ENCODE results near the gene JAZF1. TPM values are rescaled to one million over a fixed set of nuclear protein-coding genes. Genes with fewer than 3 reads are reported as not detected.

JAZF1 gene
- total and polyA plus RNA-seq, 2 of the 8 experiments (the other 6 are each of a cell fraction or from before 2014, with no cell fraction given): 2.6 to 21.8 TPM

DNA sequence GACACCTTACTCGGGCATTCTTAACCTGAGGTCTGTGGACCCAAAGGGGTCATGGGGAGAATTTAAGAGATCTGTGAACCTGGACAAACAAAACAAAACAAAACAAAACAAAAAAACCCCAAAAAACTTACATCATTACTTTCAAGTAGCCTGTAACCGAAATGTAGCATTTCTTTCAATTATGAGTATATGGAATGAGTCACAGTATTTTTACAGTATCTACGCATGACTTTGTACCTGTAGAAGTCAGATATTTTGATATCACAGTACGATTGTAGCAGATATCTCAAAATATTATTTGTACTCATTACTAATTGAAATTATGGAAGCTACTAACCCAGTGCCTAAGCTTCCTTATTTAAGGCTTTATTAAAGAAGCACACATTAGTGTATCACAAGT lies 210.2 kb downstream of the JAZF1 start (continued):
- TF ChIP-seq POLR2A (IDR thresholded peaks at IDR 0.05; ENCODE audit: control extremely low read depth in 1 of 2, low read depth in 2 of 2, low read length in 2 of 2) (no peak), RAD21 (IDR thresholded peaks at IDR 0.05 in 1 of 2, conservative IDR thresholded peaks at IDR 0.05 in 1 of 2; ENCODE audit: low read depth in 2 of 2, low read length in 2 of 2) (no peak), CHD2 (IDR thresholded peaks at IDR 0.05; ENCODE audit: low read length) (no peak), EGR1 (IDR thresholded peaks at IDR 0.05; ENCODE audit: borderline replicate concordance, low read depth, low read length) (no peak)
- TF ChIP-seq, protein P1, sequence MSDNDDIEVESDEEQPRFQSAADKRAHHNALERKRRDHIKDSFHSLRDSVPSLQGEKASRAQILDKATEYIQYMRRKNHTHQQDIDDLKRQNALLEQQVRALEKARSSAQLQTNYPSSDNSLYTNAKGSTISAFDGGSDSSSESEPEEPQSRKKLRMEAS (IDR thresholded peaks at IDR 0.05): no peak

Data from H1 (cell line).